ENCODE results near the gene DAZL.

DNA sequence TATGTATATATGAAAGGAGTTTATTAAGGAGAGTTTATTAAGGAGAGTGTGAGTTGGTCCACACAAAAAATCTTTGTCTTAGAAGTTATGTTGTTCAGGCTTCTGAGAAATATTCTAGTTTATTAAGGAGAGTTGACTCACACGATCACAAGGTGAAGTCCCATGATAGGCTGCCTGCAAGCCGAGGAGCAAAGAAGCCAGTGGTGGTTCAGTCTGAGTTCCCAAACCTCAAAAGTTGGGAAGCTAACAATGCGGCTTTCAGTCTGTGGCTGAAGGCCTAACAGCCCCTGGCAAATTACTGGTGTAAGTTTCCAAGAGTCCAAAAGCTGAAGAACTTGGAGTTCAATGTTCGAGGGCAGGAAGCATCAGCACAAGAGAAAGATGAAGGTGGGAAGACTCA, 42.4 kb upstream of the DAZL start:
- TF ChIP-seq NFIC (IDR thresholded peaks at IDR 0.05) (no peak), CEBPB (IDR thresholded peaks at IDR 0.05) (no peak), CREB1 (IDR thresholded peaks at IDR 0.05; ENCODE audit: low read depth) (no peak), TCF12 (IDR thresholded peaks at IDR 0.05; ENCODE audit: low read depth) (no peak), TEAD4 (IDR thresholded peaks at IDR 0.05) (no peak), FOXM1 (IDR thresholded peaks at IDR 0.05; ENCODE audit: borderline replicate concordance, low read depth) (no peak)
- TF ChIP-seq, protein P1, sequence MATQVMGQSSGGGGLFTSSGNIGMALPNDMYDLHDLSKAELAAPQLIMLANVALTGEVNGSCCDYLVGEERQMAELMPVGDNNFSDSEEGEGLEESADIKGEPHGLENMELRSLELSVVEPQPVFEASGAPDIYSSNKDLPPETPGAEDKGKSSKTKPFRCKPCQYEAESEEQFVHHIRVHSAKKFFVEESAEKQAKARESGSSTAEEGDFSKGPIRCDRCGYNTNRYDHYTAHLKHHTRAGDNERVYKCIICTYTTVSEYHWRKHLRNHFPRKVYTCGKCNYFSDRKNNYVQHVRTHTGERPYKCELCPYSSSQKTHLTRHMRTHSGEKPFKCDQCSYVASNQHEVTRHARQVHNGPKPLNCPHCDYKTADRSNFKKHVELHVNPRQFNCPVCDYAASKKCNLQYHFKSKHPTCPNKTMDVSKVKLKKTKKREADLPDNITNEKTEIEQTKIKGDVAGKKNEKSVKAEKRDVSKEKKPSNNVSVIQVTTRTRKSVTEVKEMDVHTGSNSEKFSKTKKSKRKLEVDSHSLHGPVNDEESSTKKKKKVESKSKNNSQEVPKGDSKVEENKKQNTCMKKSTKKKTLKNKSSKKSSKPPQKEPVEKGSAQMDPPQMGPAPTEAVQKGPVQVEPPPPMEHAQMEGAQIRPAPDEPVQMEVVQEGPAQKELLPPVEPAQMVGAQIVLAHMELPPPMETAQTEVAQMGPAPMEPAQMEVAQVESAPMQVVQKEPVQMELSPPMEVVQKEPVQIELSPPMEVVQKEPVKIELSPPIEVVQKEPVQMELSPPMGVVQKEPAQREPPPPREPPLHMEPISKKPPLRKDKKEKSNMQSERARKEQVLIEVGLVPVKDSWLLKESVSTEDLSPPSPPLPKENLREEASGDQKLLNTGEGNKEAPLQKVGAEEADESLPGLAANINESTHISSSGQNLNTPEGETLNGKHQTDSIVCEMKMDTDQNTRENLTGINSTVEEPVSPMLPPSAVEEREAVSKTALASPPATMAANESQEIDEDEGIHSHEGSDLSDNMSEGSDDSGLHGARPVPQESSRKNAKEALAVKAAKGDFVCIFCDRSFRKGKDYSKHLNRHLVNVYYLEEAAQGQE (IDR thresholded peaks at IDR 0.05; ENCODE audit: low read depth) = no peak

Measured in Ishikawa (cell line).